HCEC 1CT (cell line): ENCODE measurements around the gene PTPN5.
"Not testable (repeated sequence)": the region's sequence is repeated elsewhere in the genome, so short reads cannot be mapped to it uniquely, and the experiment has no call there.

Experiments used
- DNase-seq: peaks from one replicate; pipeline ENCODE4 v3.0.0-alpha.2; 2017

The PTPN5 gene

DNA sequence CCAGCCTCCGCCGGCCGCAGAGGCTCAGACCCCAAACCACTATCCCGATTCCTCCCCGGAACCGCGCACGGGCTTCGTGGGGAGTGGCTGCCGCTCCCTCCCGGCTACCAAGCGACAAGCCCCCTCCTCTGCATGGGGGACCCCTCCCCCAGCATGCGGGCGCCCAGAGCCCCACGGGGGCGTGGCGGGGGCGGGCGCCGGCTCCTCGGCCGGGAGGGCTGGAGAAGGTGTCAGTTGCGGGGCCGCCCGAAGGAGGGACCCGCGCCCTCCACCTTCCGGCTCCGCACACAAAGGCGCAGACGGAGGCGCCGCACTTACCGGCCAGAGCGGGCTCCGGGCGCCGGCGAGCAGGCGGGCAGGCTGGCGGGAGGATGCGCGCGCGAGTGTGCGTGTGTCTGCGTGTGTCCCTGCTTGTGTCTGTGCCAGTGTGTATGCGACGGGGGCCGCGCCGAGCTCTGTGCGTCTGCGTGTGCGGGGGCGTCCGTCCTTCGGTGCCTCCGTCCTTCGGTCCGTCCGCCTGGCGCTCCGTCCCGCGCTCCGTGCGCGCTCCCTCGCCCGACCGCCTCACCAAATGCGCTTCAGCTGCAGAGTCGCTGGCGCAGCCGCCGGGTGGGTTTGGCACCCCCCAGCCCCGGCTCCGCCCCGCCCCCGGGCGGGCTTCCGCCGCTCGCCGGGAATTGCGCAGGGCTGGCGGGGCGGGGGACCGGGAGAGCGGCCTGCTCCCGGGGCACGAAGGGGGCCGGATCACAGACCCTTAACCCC lies at the start of gene PTPN5:
Gene PTPN5 (minus strand): TSS at position 592 of the 762 bp plus-strand sequence. CDS start 19,840 bp downstream, outside the sequence.
- DNase-seq = no peak

DNA sequence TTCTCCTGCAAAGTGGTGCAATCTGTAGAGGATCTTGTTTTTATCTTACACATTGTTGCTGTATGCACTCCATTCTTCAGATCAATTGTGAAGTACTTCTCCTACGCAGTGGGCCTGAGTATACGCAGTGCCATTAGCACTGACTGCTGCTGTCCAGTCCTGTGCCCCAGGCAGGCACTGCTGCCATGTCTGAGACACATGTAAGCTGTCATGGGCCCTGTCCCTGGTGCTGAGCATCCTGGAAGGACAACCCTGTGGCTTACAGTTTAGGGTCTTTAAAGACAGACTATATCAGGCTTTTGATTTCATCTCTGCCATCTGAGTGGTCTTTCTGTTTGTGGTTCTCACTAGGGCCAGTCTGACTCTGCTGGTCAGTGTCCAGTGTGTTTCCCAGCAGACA lies 44.8 kb upstream of the PTPN5 start:
- DNase-seq = no peak

GRCh38 chr11:18834754-18835466 lies 43.3 kb upstream of the PTPN5 start:
- no peak for DNase-seq

GRCh38 chr11:18820160-18820559 lies 28.6 kb upstream of the PTPN5 start:
- not testable (repeated sequence) for DNase-seq

- no peak for DNase-seq
These were observed 12.8 kb upstream of the PTPN5 start for GRCh38 chr11:18804199-18804999.

DNA sequence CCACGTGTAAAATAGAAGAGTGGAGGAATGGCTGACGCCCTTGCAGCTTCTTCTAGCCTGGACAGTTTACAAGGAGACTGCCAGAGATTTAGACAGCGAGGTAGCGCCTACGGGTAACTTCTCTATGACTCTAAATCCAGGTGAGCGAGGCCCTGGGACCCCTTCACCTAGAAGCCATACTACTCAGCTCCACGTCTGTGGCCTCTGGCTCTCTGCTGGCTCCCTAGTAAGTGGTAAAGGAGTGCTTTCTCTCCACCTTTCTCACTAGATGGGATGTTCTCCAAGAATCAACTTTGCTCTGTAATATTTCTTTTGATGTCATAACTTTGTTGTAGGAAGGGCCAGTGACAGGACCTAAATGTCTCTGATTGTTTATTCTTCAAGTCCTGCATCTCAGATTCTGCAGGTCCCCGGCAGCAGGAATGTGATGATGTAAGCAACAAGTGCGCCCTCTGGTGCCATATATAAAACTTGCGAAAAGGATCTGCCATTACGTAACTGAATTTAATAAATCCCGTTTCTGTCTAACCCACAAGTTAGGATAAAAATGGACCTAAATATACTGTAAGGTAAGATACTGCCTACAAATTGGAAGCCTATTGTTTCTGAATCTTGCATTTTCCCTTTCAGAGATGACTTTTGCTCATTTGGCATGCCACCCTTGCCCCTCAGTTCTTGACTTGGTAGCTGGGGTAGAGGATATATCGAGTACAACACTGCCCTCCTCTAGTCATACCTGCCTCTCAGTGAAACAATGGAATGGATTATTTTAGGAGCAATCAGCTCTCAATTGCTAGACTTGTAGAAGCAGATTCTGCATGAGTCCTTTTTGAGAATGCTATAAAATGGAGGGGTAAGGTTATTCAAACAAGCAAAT lies 11.0 kb upstream of the PTPN5 start:
- peak; percentile 67 for DNase-seq

DNA sequence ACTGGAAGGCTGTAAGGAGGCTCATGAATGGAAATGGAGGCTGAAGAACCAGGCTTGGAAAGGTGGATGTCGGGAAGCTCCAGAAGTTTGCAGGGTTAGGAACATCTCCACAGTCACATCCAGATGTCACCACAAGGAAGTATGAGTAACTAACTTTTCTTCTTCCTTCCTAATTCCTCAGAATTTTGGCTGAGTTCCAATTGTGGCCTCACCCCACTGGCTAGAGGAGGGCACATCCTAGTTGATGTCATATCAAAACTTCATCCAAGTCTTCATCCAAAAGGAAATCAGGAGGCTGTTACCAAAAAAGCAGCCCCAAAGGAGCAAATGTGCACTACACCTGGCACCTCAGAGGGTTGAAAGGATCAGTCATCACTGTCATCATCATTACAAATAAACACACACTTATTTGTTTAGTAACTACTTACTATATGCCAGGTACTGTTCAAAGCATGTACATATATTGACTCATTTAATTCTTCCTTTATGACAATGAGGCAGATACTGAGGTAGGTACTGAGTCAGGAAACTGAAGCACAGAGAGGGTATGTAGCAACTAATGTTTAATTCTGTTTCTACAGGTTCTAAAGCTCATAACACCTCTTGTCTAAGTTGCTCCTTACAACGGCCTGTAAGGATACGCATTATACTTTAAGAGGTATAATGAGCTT lies 7.3 kb upstream of the PTPN5 start:
- DNase-seq = no peak

- DNase-seq = no peak
These were observed 3.4 kb upstream of the PTPN5 start for GRCh38 chr11:18794956-18795355.

GRCh38 chr11:18792827-18793226 lies 1.2 kb upstream of the PTPN5 start:
- no peak for DNase-seq

- no peak for DNase-seq
These were observed 501 bp upstream of the PTPN5 start for GRCh38 chr11:18791969-18792628.

- DNase-seq = no peak
These were observed 753 bp downstream of the PTPN5 start for GRCh38 chr11:18790883-18791206.

DNA sequence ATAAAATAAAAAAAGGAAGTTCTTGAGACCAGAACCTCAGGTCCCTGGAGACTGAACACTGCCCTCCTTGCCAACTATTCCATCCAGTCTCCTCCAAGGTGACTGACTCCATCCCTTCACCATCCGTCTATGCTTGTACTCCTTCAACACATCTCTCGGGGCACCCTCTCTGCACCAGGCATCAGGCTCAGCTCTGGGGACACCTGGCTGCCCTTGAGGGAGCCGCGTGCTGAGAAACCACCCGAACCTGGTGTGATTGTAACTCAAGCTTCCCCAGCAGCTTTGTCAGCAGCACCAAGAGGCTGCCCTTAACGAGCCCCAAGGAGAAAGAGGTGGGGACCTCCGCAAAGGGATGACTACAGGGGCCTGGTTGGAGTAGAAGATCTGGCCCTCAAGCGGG lies 1.7 kb downstream of the PTPN5 start:
- no peak for DNase-seq

DNA sequence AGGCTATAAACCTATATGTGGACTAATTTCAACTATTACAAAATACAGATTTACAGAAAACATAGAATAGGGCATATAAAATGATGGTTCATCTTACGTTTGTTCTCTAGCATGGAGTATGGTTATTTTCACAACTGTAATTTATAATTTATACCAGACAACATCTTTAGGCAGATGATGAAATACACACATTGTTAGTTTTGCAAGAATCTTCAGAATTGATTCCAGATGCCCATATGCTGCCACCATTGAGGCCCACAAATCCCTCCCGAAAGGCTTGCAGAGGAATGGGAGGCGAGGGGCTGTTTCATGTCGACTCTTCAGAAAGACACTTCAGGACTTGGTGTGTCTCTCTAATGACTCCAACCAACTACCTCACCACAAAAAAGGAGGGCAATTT lies 6.2 kb downstream of the PTPN5 start:
- DNase-seq = no peak

- no peak for DNase-seq
These were observed 10.7 kb downstream of the PTPN5 start for GRCh38 chr11:18780896-18781295.

- DNase-seq = no peak
These were observed 11.3 kb downstream of the PTPN5 start for GRCh38 chr11:18780329-18780728.

DNA sequence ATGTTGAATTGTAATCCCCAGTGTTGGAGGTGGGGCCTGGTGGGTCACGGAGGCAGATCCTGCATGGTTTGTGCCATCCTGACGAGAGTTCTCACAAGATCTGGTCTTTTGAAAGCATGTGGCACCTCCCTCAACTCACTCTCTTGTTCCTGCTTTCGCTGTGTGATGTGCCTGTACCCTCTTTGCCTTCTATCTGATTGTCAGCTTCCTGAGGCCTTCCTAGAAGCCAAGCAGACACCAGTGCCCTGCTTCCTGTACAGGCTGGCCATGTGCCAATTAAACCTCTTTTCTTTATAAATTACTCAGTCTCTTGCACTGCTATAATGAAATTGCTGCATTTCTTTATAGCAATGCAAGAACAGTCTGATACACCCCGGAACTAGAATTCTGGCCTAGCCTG lies 13.1 kb downstream of the PTPN5 start:
- no peak for DNase-seq

DNA sequence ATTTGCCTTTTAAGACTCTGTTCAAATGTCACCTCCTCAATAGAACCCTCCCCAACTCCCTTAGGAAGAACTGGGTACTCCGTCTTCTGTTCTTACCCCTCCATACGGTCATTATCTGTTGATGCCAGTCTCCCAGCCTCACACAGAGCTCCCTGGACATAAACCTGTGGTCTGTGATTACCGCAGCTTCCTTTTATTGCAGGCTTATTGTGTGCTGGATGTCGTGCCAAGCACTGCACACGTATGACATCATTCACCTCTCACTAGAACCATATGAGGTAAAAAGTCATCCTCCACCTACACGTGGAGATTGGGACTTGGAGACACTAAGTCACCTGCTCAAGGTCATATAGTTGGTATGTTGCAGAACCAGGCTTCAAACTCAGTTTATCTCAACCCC lies 15.3 kb downstream of the PTPN5 start:
- no peak for DNase-seq

- DNase-seq = peak; percentile 41
These were observed 15.9 kb downstream of the PTPN5 start for GRCh38 chr11:18775492-18776292.

DNA sequence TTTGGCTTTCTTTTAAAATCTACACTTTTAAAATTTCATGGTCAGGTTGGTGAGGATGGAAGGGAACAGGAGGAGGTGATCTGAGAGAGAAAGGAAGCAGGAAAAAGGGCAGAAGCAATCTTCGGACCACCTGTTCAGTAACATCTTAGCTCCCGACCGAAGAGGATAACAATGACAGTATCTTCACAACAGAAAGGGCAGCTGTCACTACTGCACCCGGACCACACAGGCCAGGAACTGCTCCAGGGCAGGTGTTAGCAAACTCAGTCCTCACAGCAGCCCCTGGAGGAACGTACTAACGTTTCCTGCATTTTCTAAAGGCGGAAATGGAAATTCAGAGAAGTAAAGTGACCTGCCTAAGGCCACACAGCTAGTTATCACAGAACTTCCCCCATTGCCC lies 16.8 kb downstream of the PTPN5 start:
- DNase-seq = no peak

DNA sequence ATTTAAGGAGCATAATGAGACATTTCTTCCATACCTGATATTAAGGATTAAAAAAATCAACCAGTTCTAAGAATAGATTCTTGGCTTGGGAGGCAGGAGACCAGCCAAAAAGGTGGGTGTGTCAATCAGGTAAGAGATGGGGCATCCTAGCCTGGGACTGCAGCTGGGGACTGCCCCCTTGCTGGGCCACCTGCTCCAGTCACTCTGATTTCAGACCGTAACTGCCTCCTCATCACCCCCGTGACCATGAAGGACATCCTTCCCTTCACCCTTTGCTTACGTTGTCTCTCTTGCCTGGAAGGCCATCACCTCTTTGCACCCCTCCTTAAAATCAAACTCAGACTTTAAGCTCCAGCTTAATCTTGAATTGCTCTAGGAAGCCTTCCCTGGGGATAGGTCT lies 17.9 kb downstream of the PTPN5 start:
- DNase-seq = no peak

GRCh38 chr11:18773104-18773503 lies 18.5 kb downstream of the PTPN5 start:
- no peak for DNase-seq
